Measurements from ENCODE around the gene TNIP1.

The TNIP1 gene

GRCh38 chr5:151087486-151087885, 6.7 kb upstream of the TNIP1 start:
- no peak overlapping the region for H3K4me2 ChIP-seq (ENCODE audit: insufficient read depth, low read length)
- H3K79me2 ChIP-seq (ENCODE audit: insufficient read depth, low read length): no peaks in the 10 kb centered on the region
- no peak for DNase-seq
- no peak overlapping the region for H3K27ac ChIP-seq (ENCODE audit: low read length)
- H3K9ac ChIP-seq (ENCODE audit: low read depth, low read length): no peak overlapping the region
- H3K4me1 ChIP-seq (ENCODE audit: insufficient read depth, low read length): peaks cover 8% of the 10 kb centered on the region
- no peaks in the 10 kb centered on the region for H4K20me1 ChIP-seq (ENCODE audit: insufficient read depth, low read length)
- H3K27me3 ChIP-seq (ENCODE audit: insufficient read depth, low read length, poor library complexity): peaks cover 2% of the 10 kb centered on the region
- no peak overlapping the region for H3K4me3 ChIP-seq (ENCODE audit: low read depth in 1 of 2, low read length in 2 of 2)
- no peaks in the 10 kb centered on the region for H3K9me3 ChIP-seq (ENCODE audit: insufficient read depth, low read length, severe bottlenecking)
- no peak overlapping the region for H2AFZ ChIP-seq (ENCODE audit: low read depth, low read length)
- no peak for ATAC-seq (ENCODE audit: insufficient read depth, low read depth)
- no peaks in the 10 kb centered on the region for H3K36me3 ChIP-seq (ENCODE audit: insufficient read depth, low read length)
- TF ChIP-seq, protein P1, sequence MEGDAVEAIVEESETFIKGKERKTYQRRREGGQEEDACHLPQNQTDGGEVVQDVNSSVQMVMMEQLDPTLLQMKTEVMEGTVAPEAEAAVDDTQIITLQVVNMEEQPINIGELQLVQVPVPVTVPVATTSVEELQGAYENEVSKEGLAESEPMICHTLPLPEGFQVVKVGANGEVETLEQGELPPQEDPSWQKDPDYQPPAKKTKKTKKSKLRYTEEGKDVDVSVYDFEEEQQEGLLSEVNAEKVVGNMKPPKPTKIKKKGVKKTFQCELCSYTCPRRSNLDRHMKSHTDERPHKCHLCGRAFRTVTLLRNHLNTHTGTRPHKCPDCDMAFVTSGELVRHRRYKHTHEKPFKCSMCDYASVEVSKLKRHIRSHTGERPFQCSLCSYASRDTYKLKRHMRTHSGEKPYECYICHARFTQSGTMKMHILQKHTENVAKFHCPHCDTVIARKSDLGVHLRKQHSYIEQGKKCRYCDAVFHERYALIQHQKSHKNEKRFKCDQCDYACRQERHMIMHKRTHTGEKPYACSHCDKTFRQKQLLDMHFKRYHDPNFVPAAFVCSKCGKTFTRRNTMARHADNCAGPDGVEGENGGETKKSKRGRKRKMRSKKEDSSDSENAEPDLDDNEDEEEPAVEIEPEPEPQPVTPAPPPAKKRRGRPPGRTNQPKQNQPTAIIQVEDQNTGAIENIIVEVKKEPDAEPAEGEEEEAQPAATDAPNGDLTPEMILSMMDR (IDR thresholded peaks at IDR 0.05; ENCODE audit: borderline replicate concordance, extremely low read depth, low read length, poor library complexity, severe bottlenecking): no peak
- no peak for TF ChIP-seq EZH2 (IDR thresholded peaks at IDR 0.05; ENCODE audit: borderline replicate concordance, low read depth, low read length, severe bottlenecking)

- Histone ChIP-seq H3K27ac (ENCODE audit: low read length) (no peak overlapping the region), H3K4me3 (ENCODE audit: low read depth in 1 of 2, low read length in 2 of 2) (no peak overlapping the region), H3K36me3 (ENCODE audit: insufficient read depth, low read length) (no peaks in the 10 kb centered on the region), H2AFZ (ENCODE audit: low read depth, low read length) (no peak overlapping the region), H3K4me2 (ENCODE audit: insufficient read depth, low read length) (no peak overlapping the region), H3K27me3 (ENCODE audit: insufficient read depth, low read length, poor library complexity) (peaks cover 2% of the 10 kb centered on the region), H3K4me1 (ENCODE audit: insufficient read depth, low read length) (peaks cover 14% of the 10 kb centered on the region), H3K9me3 (ENCODE audit: insufficient read depth, low read length, severe bottlenecking) (no peaks in the 10 kb centered on the region), H3K79me2 (ENCODE audit: insufficient read depth, low read length) (peaks cover 5% of the 10 kb centered on the region), H3K9ac (ENCODE audit: low read depth, low read length) (no peak overlapping the region), H4K20me1 (ENCODE audit: insufficient read depth, low read length) (no peaks in the 10 kb centered on the region)
- ATAC-seq (ENCODE audit: insufficient read depth, low read depth): no peak
- TF ChIP-seq EZH2 (IDR thresholded peaks at IDR 0.05; ENCODE audit: borderline replicate concordance, low read depth, low read length, severe bottlenecking): no peak
- TF ChIP-seq, protein P1 (IDR thresholded peaks at IDR 0.05; ENCODE audit: borderline replicate concordance, extremely low read depth, low read length, poor library complexity, severe bottlenecking): no peak
- no peak for DNase-seq
Measured at GRCh38 chr5:151086905-151087360, 6.1 kb upstream of the TNIP1 start.

GRCh38 chr5:151086192-151086869, 5.5 kb upstream of the TNIP1 start:
- Histone ChIP-seq H3K27me3 (ENCODE audit: insufficient read depth, low read length, poor library complexity) (peaks cover 2% of the 10 kb centered on the region), H3K4me3 (ENCODE audit: low read depth in 1 of 2, low read length in 2 of 2) (no peak overlapping the region), H3K36me3 (ENCODE audit: insufficient read depth, low read length) (no peaks in the 10 kb centered on the region), H3K79me2 (ENCODE audit: insufficient read depth, low read length) (peaks cover 11% of the 10 kb centered on the region), H3K27ac (ENCODE audit: low read length) (no peak overlapping the region), H3K9ac (ENCODE audit: low read depth, low read length) (no peak overlapping the region), H3K4me2 (ENCODE audit: insufficient read depth, low read length) (no peak overlapping the region), H3K4me1 (ENCODE audit: insufficient read depth, low read length) (peaks cover 19% of the 10 kb centered on the region), H4K20me1 (ENCODE audit: insufficient read depth, low read length) (no peaks in the 10 kb centered on the region), H3K9me3 (ENCODE audit: insufficient read depth, low read length, severe bottlenecking) (no peaks in the 10 kb centered on the region), H2AFZ (ENCODE audit: low read depth, low read length) (no peak overlapping the region)
- DNase-seq: no peak
- TF ChIP-seq, protein P1 (IDR thresholded peaks at IDR 0.05; ENCODE audit: borderline replicate concordance, extremely low read depth, low read length, poor library complexity, severe bottlenecking): no peak
- TF ChIP-seq EZH2 (IDR thresholded peaks at IDR 0.05; ENCODE audit: borderline replicate concordance, low read depth, low read length, severe bottlenecking): no peak
- ATAC-seq (ENCODE audit: insufficient read depth, low read depth): no peak

All from DND-41 (cell line).